Measurements from ENCODE around the gene TOMM40L. TPM values are rescaled to one million over a fixed set of nuclear protein-coding genes. Genes with fewer than 3 reads are reported as not detected.
A peak's percentile ranks its signal among the peaks of the same experiment; 100 is the strongest.

The TOMM40L gene
- total RNA-seq, 1 donor from 2014 or later: 9.4 TPM

- DNase-seq (ENCODE audit: low spot score): no peak
- H3K36me3 Mint-ChIP-seq (ENCODE audit: low read depth): peaks cover 16% of the 10 kb centered on the region
- H3K9me3 Mint-ChIP-seq (ENCODE audit: low read depth): peaks cover 25% of the 10 kb centered on the region
- peak; percentile 7 for TF ChIP-seq CTCF (IDR thresholded peaks at IDR 0.05)
- no peak within 1 kb of the TSS for H3K27ac Mint-ChIP-seq (ENCODE audit: unreplicated experiment)
- peaks cover 45% of the 10 kb centered on the region for H3K27me3 Mint-ChIP-seq (ENCODE audit: low read depth)
- peaks cover 29% of the 10 kb centered on the region for H3K4me1 Mint-ChIP-seq (ENCODE audit: low read depth)
- H3K4me3 Mint-ChIP-seq (ENCODE audit: unreplicated experiment): peak within 1 kb of the TSS; percentile 52
These were observed 32.8 kb downstream of the TOMM40L start, which contains the start of gene PCP4L1 for GRCh38 chr1:161258439-161259344. PCP4L1 (plus strand) TSS chr1:161258745; CDS start chr1:161258975, 230 bp downstream.

- Mint-ChIP-seq H3K27ac (ENCODE audit: unreplicated experiment) (no peak overlapping the region), H3K36me3 (ENCODE audit: low read depth) (peaks cover 16% of the 10 kb centered on the region), H3K27me3 (ENCODE audit: low read depth) (peaks cover 44% of the 10 kb centered on the region), H3K4me3 (ENCODE audit: unreplicated experiment) (peak overlapping the region; percentile 52), H3K4me1 (ENCODE audit: low read depth) (peaks cover 29% of the 10 kb centered on the region), H3K9me3 (ENCODE audit: low read depth) (peaks cover 25% of the 10 kb centered on the region)
- no peak for DNase-seq (ENCODE audit: low spot score)
- no peak for TF ChIP-seq CTCF (IDR thresholded peaks at IDR 0.05)
These were observed 33.5 kb downstream of the TOMM40L start for GRCh38 chr1:161259345-161259702.

GRCh38 chr1:161259765-161260164 is 33.9 kb downstream of the TOMM40L start:
- Mint-ChIP-seq H3K4me3 (ENCODE audit: unreplicated experiment) (no peak overlapping the region), H3K36me3 (ENCODE audit: low read depth) (peaks cover 16% of the 10 kb centered on the region), H3K27me3 (ENCODE audit: low read depth) (peaks cover 44% of the 10 kb centered on the region), H3K9me3 (ENCODE audit: low read depth) (peaks cover 25% of the 10 kb centered on the region), H3K4me1 (ENCODE audit: low read depth) (peaks cover 29% of the 10 kb centered on the region), H3K27ac (ENCODE audit: unreplicated experiment) (no peak overlapping the region)
- TF ChIP-seq CTCF (IDR thresholded peaks at IDR 0.05): no peak
- DNase-seq (ENCODE audit: low spot score): no peak

- Mint-ChIP-seq H3K27ac (ENCODE audit: unreplicated experiment) (peak overlapping the region; percentile 49), H3K4me3 (ENCODE audit: unreplicated experiment) (no peak overlapping the region), H3K27me3 (ENCODE audit: low read depth) (peaks cover 40% of the 10 kb centered on the region), H3K36me3 (ENCODE audit: low read depth) (peaks cover 14% of the 10 kb centered on the region), H3K9me3 (ENCODE audit: low read depth) (peaks cover 22% of the 10 kb centered on the region), H3K4me1 (ENCODE audit: low read depth) (peaks cover 29% of the 10 kb centered on the region)
- TF ChIP-seq CTCF (IDR thresholded peaks at IDR 0.05): no peak
- DNase-seq (ENCODE audit: low spot score): no peak
These were observed 34.8 kb downstream of the TOMM40L start for GRCh38 chr1:161260376-161261260.

All from chondrocyte (in vitro differentiated cells).